Trophoblast cell (in vitro differentiated cells and primary cell): ENCODE results near the gene SNUPN.

Source experiments
- DNase-seq, 2 donors: peaks; one replicate each; pipeline ENCODE4 v3.0.0-alpha.2; 2016
- H2AFZ ChIP-seq: 2 replicates; pipeline ENCODE4 v1.6.1; 2013; ENCODE audit warnings: low read length, moderate library complexity, mild to moderate bottlenecking; ENCODE audit not compliant: insufficient read depth, poor library complexity
- H2AK5ac ChIP-seq: 2 replicates; pipeline ENCODE4 v1.6.1; 2013; ENCODE audit warnings: mild to moderate bottlenecking, low read length
- H2BK120ac ChIP-seq: 2 replicates; pipeline ENCODE4 v1.6.1; 2013; ENCODE audit warnings: low read length, mild to moderate bottlenecking, moderate library complexity; ENCODE audit not compliant: insufficient read depth, poor library complexity
- H2BK12ac ChIP-seq: 2 replicates; pipeline ENCODE4 v1.6.1; 2013; ENCODE audit warnings: mild to moderate bottlenecking, low read length, moderate library complexity
- H2BK5ac ChIP-seq: 2 replicates; pipeline ENCODE4 v1.6.1; 2013; ENCODE audit warnings: low read length, low read depth, moderate library complexity, mild to moderate bottlenecking; ENCODE audit not compliant: poor library complexity
- H3K14ac ChIP-seq: 2 replicates; pipeline ENCODE4 v1.6.1; 2013; ENCODE audit warnings: mild to moderate bottlenecking, low read length
- H3K18ac ChIP-seq: 2 replicates; pipeline ENCODE4 v1.6.1; 2013; ENCODE audit warnings: mild to moderate bottlenecking, low read length
- H3K23ac ChIP-seq: 2 replicates; pipeline ENCODE4 v1.6.1; 2013; ENCODE audit warnings: low read length
- H3K27ac ChIP-seq: 2 replicates; pipeline ENCODE4 v1.5.1; 2013; ENCODE audit warnings: low read depth, mild to moderate bottlenecking, inconsistent platforms, low read length, moderate library complexity
- H3K27me3 ChIP-seq: 2 replicates; pipeline ENCODE4 v1.6.1; 2013; ENCODE audit warnings: inconsistent platforms, mild to moderate bottlenecking, low read length, moderate library complexity; ENCODE audit not compliant: insufficient read depth
- H3K36me3 ChIP-seq, 2 experiments: 1 replicate in 1 of 2; 2 replicates in 1 of 2; pipeline ENCODE4 v1.6.1; 2013; ENCODE audit warnings: low read length in 2 of 2, mild to moderate bottlenecking in 2 of 2, moderate library complexity in 1 of 2; ENCODE audit not compliant: insufficient read depth in 2 of 2, control insufficient read depth in 1 of 2
- H3K4ac ChIP-seq: 2 replicates; pipeline ENCODE4 v1.6.1; 2013; ENCODE audit warnings: low read depth, mild to moderate bottlenecking, low read length, moderate library complexity
- H3K4me1 ChIP-seq, 2 experiments: 1 replicate in 1 of 2; 2 replicates in 1 of 2; pipeline ENCODE4 v1.6.1; 2013; ENCODE audit warnings: low read length in 2 of 2, mild to moderate bottlenecking in 2 of 2, moderate library complexity in 1 of 2; ENCODE audit not compliant: insufficient read depth in 2 of 2, control insufficient read depth in 1 of 2
- H3K4me2 ChIP-seq: 2 replicates; pipeline ENCODE4 v1.6.1; 2013; ENCODE audit warnings: inconsistent platforms, mild to moderate bottlenecking, low read length, moderate library complexity
- H3K4me3 ChIP-seq: 2 replicates; pipeline ENCODE4 v1.5.1; 2013; ENCODE audit warnings: mild to moderate bottlenecking, low read depth, low read length, inconsistent platforms
- H3K79me1 ChIP-seq: one replicate; pipeline ENCODE4 v1.6.1; 2013; ENCODE audit warnings: low read length
- H3K79me2 ChIP-seq: 2 replicates; pipeline ENCODE4 v1.6.1; 2013; ENCODE audit warnings: low read length, mild to moderate bottlenecking; ENCODE audit not compliant: control insufficient read depth, insufficient read depth, poor library complexity
- H3K9ac ChIP-seq: 2 replicates; pipeline ENCODE4 v1.6.1; 2013; ENCODE audit warnings: mild to moderate bottlenecking, low read length
- H3K9me3 ChIP-seq: 2 replicates; pipeline ENCODE4 v1.6.1; 2013; ENCODE audit warnings: low read depth, mild to moderate bottlenecking, control low read depth, inconsistent platforms, low read length; ENCODE audit not compliant: insufficient read depth
- H4K12ac ChIP-seq: 2 replicates; pipeline ENCODE4 v1.6.1; 2013; ENCODE audit warnings: low read depth, mild to moderate bottlenecking, low read length, moderate library complexity
- H4K8ac ChIP-seq: 2 replicates; pipeline ENCODE4 v1.6.1; 2013; ENCODE audit warnings: low read depth, mild to moderate bottlenecking, low read length, moderate library complexity
- H4K91ac ChIP-seq: one replicate; pipeline ENCODE4 v1.6.1; 2013; ENCODE audit warnings: low read depth, mild to moderate bottlenecking, low read length, moderate library complexity
- WGBS: extraction: QIAGEN DNeasy Blood & Tissue Kit; methylation state at CpG from one replicate; pipeline ENCODE4 v1.1.7; 2013; ENCODE audit warnings: missing lambda C conversion rate; ENCODE audit not compliant: insufficient read length, insufficient coverage; ENCODE audit errors: extremely low coverage; 5-methylcytosine and 5-hydroxymethylcytosine counted together

SNUPN gene

GRCh38 chr15:75650908-75651809, 25.6 kb upstream of the SNUPN start:
- H3K9ac ChIP-seq: no peak overlapping the region
- no peak overlapping the region for H2AFZ ChIP-seq
- no peak overlapping the region for H2BK120ac ChIP-seq
- H3K4me2 ChIP-seq: peak overlapping the region; percentile 15
- no peak overlapping the region for H4K8ac ChIP-seq
- H3K18ac ChIP-seq: peak overlapping the region; percentile 16
- no peak overlapping the region for H4K91ac ChIP-seq
- DNase-seq: no peak
- H3K14ac ChIP-seq: no peak overlapping the region
- H3K36me3 ChIP-seq: peaks cover 19 to 21% of the 10 kb centered on the region in 2 experiments
- no peaks in the 10 kb centered on the region for H3K27me3 ChIP-seq
- H3K9me3 ChIP-seq: no peaks in the 10 kb centered on the region
- peaks cover 18% of the 10 kb centered on the region for H3K79me1 ChIP-seq
- WGBS: no CpG with 5 or more reads among the region's 9 CpGs
- H2BK12ac ChIP-seq: no peak overlapping the region
- H2BK5ac ChIP-seq: no peak overlapping the region
- H3K79me2 ChIP-seq: peaks cover 14% of the 10 kb centered on the region
- no peak overlapping the region for H4K12ac ChIP-seq
- H3K27ac ChIP-seq: no peak overlapping the region
- H3K4me1 ChIP-seq: peaks cover 36 to 49% of the 10 kb centered on the region in 2 experiments
- no peak overlapping the region for H2AK5ac ChIP-seq
- H3K4ac ChIP-seq: peak overlapping the region; percentile 22
- H3K23ac ChIP-seq: no peak overlapping the region
- H3K4me3 ChIP-seq: no peak overlapping the region

DNA sequence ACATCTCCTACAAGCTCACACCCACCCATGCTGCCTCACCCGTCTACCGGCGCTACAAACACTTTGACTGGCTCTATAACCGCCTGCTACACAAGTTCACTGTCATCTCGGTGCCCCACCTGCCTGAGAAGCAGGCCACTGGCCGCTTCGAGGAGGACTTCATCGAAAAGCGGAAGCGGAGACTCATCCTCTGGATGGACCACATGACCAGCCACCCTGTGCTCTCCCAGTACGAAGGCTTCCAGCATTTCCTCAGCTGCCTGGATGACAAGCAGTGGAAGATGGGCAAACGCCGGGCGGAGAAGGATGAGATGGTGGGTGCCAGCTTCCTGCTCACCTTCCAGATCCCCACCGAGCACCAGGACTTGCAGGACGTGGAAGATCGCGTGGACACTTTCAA, 24.3 kb upstream of the SNUPN start:
- H3K14ac ChIP-seq: no peak overlapping the region
- no peak overlapping the region for H3K9ac ChIP-seq
- H3K36me3 ChIP-seq: peaks cover 15 to 21% of the 10 kb centered on the region in 2 experiments
- no peak overlapping the region for H3K4me3 ChIP-seq
- no peak for DNase-seq
- H3K27me3 ChIP-seq: no peaks in the 10 kb centered on the region
- no peak overlapping the region for H2BK120ac ChIP-seq
- no peak overlapping the region for H2AK5ac ChIP-seq
- no peak overlapping the region for H2AFZ ChIP-seq
- no peak overlapping the region for H3K23ac ChIP-seq
- no peak overlapping the region for H3K27ac ChIP-seq
- no peak overlapping the region for H2BK5ac ChIP-seq
- H4K12ac ChIP-seq: no peak overlapping the region
- no peak overlapping the region for H3K18ac ChIP-seq
- peak overlapping the region; percentile 1 for H3K4me2 ChIP-seq
- peaks cover 36 to 49% of the 10 kb centered on the region in 2 experiments for H3K4me1 ChIP-seq
- peaks cover 18% of the 10 kb centered on the region for H3K79me1 ChIP-seq
- WGBS: no CpG with 5 or more reads among the region's 18 CpGs
- no peak overlapping the region for H2BK12ac ChIP-seq
- H3K79me2 ChIP-seq: peaks cover 14% of the 10 kb centered on the region
- no peak overlapping the region for H4K8ac ChIP-seq
- H3K4ac ChIP-seq: peak overlapping the region; percentile 3
- H3K9me3 ChIP-seq: no peaks in the 10 kb centered on the region
- no peak overlapping the region for H4K91ac ChIP-seq

GRCh38 chr15:75649045-75649761, 23.7 kb upstream of the SNUPN start:
- Histone ChIP-seq H3K4me2 (peak overlapping the region; percentile 82), H2BK5ac (no peak overlapping the region), H4K12ac (no peak overlapping the region), H3K27me3 (no peaks in the 10 kb centered on the region), H3K4me3 (peak overlapping the region; percentile 42), H4K91ac (no peak overlapping the region), H4K8ac (no peak overlapping the region), H3K4me1 (peaks cover 36 to 49% of the 10 kb centered on the region in 2 experiments), H3K36me3 (peaks cover 11 to 18% of the 10 kb centered on the region in 2 experiments), H3K9ac (no peak overlapping the region), H3K4ac (peak overlapping the region; percentile 3), H3K9me3 (no peaks in the 10 kb centered on the region), H3K27ac (no peak overlapping the region), H3K79me2 (peaks cover 14% of the 10 kb centered on the region), H2BK120ac (no peak overlapping the region), H3K14ac (no peak overlapping the region), H2BK12ac (peak overlapping the region; percentile 5), H3K18ac (no peak overlapping the region), H2AFZ (no peak overlapping the region), H3K79me1 (peaks cover 18% of the 10 kb centered on the region), H3K23ac (no peak overlapping the region), H2AK5ac (no peak overlapping the region)
- no peak for DNase-seq
- no CpG with 5 or more reads among the region's 19 CpGs for WGBS

DNA sequence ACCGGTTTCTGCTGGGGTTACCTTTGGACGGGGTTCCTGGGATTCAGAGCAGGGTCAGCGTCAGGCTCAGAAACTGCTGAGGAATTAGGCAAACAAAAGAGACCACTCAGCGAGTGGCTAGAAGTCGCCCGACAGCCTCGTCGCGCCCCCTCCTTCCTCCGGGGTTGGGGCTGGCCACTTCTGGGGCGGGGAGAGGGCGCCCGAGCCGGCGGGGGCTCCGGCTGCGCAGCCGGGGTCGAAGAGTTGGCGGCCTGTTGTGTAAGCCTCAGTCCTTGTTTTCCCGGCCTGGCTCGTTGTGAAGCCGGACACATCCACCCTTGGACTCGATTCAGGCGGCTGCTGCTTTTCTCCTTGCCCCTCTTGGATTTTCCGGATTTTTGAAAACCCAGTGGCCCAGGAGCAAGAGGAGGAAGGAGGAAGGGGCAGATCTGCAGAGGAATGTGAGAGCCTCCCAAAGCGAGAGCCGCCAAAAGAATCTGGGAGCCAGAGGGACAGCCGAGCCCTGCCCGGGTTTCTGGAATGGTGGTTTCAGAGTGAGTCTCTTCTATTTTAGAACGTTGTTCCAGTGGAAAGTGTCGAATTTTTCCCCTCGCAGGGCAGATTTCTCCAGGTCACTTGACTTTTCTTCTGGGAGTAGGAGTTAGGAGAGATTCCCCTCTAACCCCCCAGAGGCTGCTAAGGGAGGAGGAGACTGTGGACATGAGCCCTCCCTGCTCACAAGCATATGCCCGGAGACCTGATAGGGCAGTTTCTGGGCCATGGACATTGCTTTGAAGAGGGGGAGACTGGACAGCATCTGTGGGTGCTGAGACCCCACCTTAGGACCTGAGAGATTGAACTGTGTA, 22.9 kb upstream of the SNUPN start:
- peak in 1 of 2 donors; percentile 35 for DNase-seq
- no peaks in the 10 kb centered on the region for H3K9me3 ChIP-seq

More for the DNA sequence above, 22.9 kb upstream of the SNUPN start:
- Histone ChIP-seq H4K91ac (peak overlapping the region; percentile 95), H4K12ac (peak overlapping the region; percentile 29), H2BK5ac (peak overlapping the region; percentile 58), H2BK120ac (peak overlapping the region; percentile 28), H3K23ac (no peak overlapping the region), H3K4me3 (peak overlapping the region; percentile 76), H2BK12ac (peak overlapping the region; percentile 5), H3K79me2 (peaks cover 14% of the 10 kb centered on the region), H2AFZ (peak overlapping the region; percentile 55), H3K79me1 (peaks cover 18% of the 10 kb centered on the region), H3K4me1 (peaks cover 35 to 46% of the 10 kb centered on the region in 2 experiments), H3K9ac (peak overlapping the region; percentile 50), H3K36me3 (peaks cover 10 to 17% of the 10 kb centered on the region in 2 experiments), H3K27me3 (no peaks in the 10 kb centered on the region), H3K27ac (peak overlapping the region; percentile 92), H3K14ac (peak overlapping the region; percentile 56), H3K18ac (peak overlapping the region; percentile 78), H3K4me2 (peak overlapping the region; percentile 82), H2AK5ac (peak overlapping the region; percentile 4), H4K8ac (peak overlapping the region; percentile 73), H3K4ac (peak overlapping the region; percentile 71)
- no CpG with 5 or more reads among the region's 34 CpGs for WGBS
